H1 (cell line): Measurements from ENCODE around the gene CRTAC1. TPM values are rescaled to one million over a fixed set of nuclear protein-coding genes. Genes with fewer than 3 reads are reported as not detected.

Source experiments
- CTCF ChIA-PET: fragments of 300-600 bp; sonication (Branson Sonifier 250); formaldehyde crosslinking; loops from one replicate; lab custom pipeline; 2021; ENCODE audit not compliant: partially characterized antibody; lab: Charles Lee
- POLR2A ChIA-PET: fragments of 300-600 bp; sonication (Branson Sonifier 250); formaldehyde crosslinking; loops from one replicate; lab custom pipeline; 2021; ENCODE audit warnings: inconsistent platforms; ENCODE audit not compliant: partially characterized antibody; lab: Charles Lee
- DNase-seq, 2 experiments: peaks; one replicate each; pipeline versions ENCODE4 v3.0.0 to v3.0.0-alpha.2; 2010 to 2022; ENCODE audit warnings: low spot score in 2 of 2, low read depth in 1 of 2, mixed read lengths in 1 of 2
- FAIRE-seq: peaks from 2 replicates; lab custom pipeline; 2011; peaks lifted over from hg19 to GRCh38; lab: Jason Lieb, UNC
- H2AFZ ChIP-seq: 2 replicates; pipeline ENCODE4 v1.8.1; 2012; ENCODE audit warnings: low read length, inconsistent platforms
- H2AK5ac ChIP-seq: 2 replicates; pipeline ENCODE4 v1.6.1; 2013; ENCODE audit warnings: low read depth, low read length
- H2BK120ac ChIP-seq: replicated peaks from 2 replicates; pipeline ENCODE3; 2013; ENCODE audit warnings: low read depth, low read length, inconsistent platforms
- H2BK12ac ChIP-seq: 2 replicates; pipeline ENCODE4 v1.6.1; 2013; ENCODE audit warnings: low read depth, low read length
- H2BK15ac ChIP-seq: 2 replicates; pipeline ENCODE4 v1.6.1; 2013; ENCODE audit warnings: low read length
- H2BK20ac ChIP-seq: 2 replicates; pipeline ENCODE4 v1.6.1; 2013; ENCODE audit warnings: low read length
- H2BK5ac ChIP-seq: 2 replicates; pipeline ENCODE4 v1.6.1; 2013; ENCODE audit warnings: low read depth, low read length
- H3K14ac ChIP-seq: 2 replicates; pipeline ENCODE4 v1.6.1; 2013; ENCODE audit warnings: inconsistent platforms; ENCODE audit not compliant: insufficient read length
- H3K18ac ChIP-seq: 2 replicates; pipeline ENCODE4 v1.6.1; 2013; ENCODE audit warnings: low read length; ENCODE audit errors: extremely low read depth
- H3K23ac ChIP-seq: 2 replicates; pipeline ENCODE4 v1.6.1; 2013; ENCODE audit warnings: inconsistent platforms; ENCODE audit not compliant: insufficient read length
- H3K23me2 ChIP-seq: 2 replicates; pipeline ENCODE4 v1.6.1; 2013; ENCODE audit warnings: low read depth, low read length
- H3K27ac ChIP-seq: 2 replicates; pipeline ENCODE4 v1.6.1; 2011; ENCODE audit warnings: low read depth, low read length, inconsistent platforms
- H3K27me3 ChIP-seq, 4 experiments: replicated peaks in 1 of 4; 1 replicate in 1 of 4; 2 replicates in 3 of 4; pipeline versions ENCODE4 v1.6.1 to v1.8.1; 2011 to 2013; ENCODE audit warnings: low read length in 3 of 4, mild to moderate bottlenecking in 3 of 4, inconsistent platforms in 2 of 4, mixed read lengths in 2 of 4, moderate library complexity in 1 of 4; ENCODE audit not compliant: control insufficient read depth in 3 of 4, insufficient read depth in 3 of 4; ENCODE audit errors: extremely low read depth in 1 of 4
- H3K36me3 ChIP-seq, 4 experiments: 2 replicates each; pipeline versions ENCODE4 v1.6.1 to v1.8.1; 2011 to 2013; ENCODE audit warnings: mild to moderate bottlenecking in 4 of 4, low read length in 3 of 4, moderate library complexity in 2 of 4, control low read depth in 1 of 4, inconsistent platforms in 1 of 4; ENCODE audit not compliant: insufficient read depth in 4 of 4, control insufficient read depth in 2 of 4
- H3K4ac ChIP-seq: replicated peaks from 2 replicates; pipeline ENCODE3; 2013; ENCODE audit warnings: low read length, low read depth, mixed read lengths, inconsistent platforms; ENCODE audit not compliant: insufficient read length
- H3K4me1 ChIP-seq, 4 experiments: replicated peaks in 1 of 4; 1 replicate in 1 of 4; 2 replicates in 3 of 4; pipeline versions ENCODE4 v1.6.1 to v1.8.1; 2011 to 2013; ENCODE audit warnings: low read length in 3 of 4, inconsistent platforms in 2 of 4, mixed read lengths in 1 of 4; ENCODE audit not compliant: insufficient read depth in 4 of 4, control insufficient read depth in 3 of 4
- H3K4me2 ChIP-seq, 2 experiments: 2 replicates each; pipeline versions ENCODE4 v1.6.1 to v1.8.1; 2011 to 2013; ENCODE audit warnings: low read depth in 2 of 2, low read length in 2 of 2, control low read depth in 1 of 2, inconsistent platforms in 1 of 2, mild to moderate bottlenecking in 1 of 2; ENCODE audit not compliant: insufficient read depth in 1 of 2
- H3K4me3 ChIP-seq, 4 experiments: fragments of 200-600, 300-600 bp in 1 of 4; sonication (generic), shearing (Covaris generic), sonication (Bioruptor Twin) in 1 of 4; 2 replicates each; pipeline versions ENCODE4 v1.5.1 to v1.8.1; 2011 to 2016; ENCODE audit warnings: low read length in 4 of 4, low read depth in 3 of 4, control low read depth in 2 of 4, inconsistent platforms in 2 of 4, mild to moderate bottlenecking in 2 of 4, mixed read lengths in 1 of 4, moderate library complexity in 1 of 4; ENCODE audit not compliant: insufficient read depth in 2 of 4; ENCODE audit errors: extremely low read depth in 1 of 4
- H3K56ac ChIP-seq: replicated peaks from 2 replicates; pipeline ENCODE3; 2013; ENCODE audit warnings: low read depth, mild to moderate bottlenecking, mixed read lengths, low read length, inconsistent platforms; ENCODE audit not compliant: insufficient read length
- H3K79me1 ChIP-seq: 2 replicates; pipeline ENCODE4 v1.6.1; 2013; ENCODE audit warnings: low read depth, low read length, control low read depth
- H3K79me2 ChIP-seq, 2 experiments: 2 replicates each; pipeline versions ENCODE4 v1.6.1 to v1.8.1; 2012 to 2013; ENCODE audit warnings: low read length in 2 of 2, mild to moderate bottlenecking in 2 of 2, inconsistent platforms in 1 of 2; ENCODE audit not compliant: insufficient read depth in 2 of 2, control insufficient read depth in 1 of 2
- H3K9ac ChIP-seq, 4 experiments: replicated peaks in 1 of 4; 1 replicate in 1 of 4; 2 replicates in 3 of 4; pipeline versions ENCODE4 v1.6.1 to v1.8.1; 2011 to 2013; ENCODE audit warnings: low read depth in 3 of 4, low read length in 3 of 4, control low read depth in 2 of 4, mild to moderate bottlenecking in 2 of 4, moderate library complexity in 2 of 4, inconsistent platforms in 1 of 4; ENCODE audit errors: extremely low read depth in 1 of 4
- H3K9me3 ChIP-seq, 2 experiments: 2 replicates each; pipeline versions ENCODE4 v1.6.1 to v1.8.1; 2012 to 2013; ENCODE audit warnings: mild to moderate bottlenecking in 2 of 2, moderate library complexity in 2 of 2, control low read depth in 1 of 2, inconsistent platforms in 1 of 2, low read depth in 1 of 2, low read length in 1 of 2, mixed read lengths in 1 of 2; ENCODE audit not compliant: insufficient read depth in 2 of 2
- H4K20me1 ChIP-seq, 2 experiments: replicated peaks in 1 of 2; 2 replicates each; pipeline versions ENCODE3 to v1.8.1; 2011 to 2013; ENCODE audit warnings: inconsistent platforms in 2 of 2, low read length in 2 of 2, mild to moderate bottlenecking in 1 of 2; ENCODE audit not compliant: insufficient read depth in 2 of 2, control insufficient read depth in 1 of 2
- H4K5ac ChIP-seq: 2 replicates; pipeline ENCODE4 v1.6.1; 2013; ENCODE audit warnings: low read length, low read depth, mixed read lengths, inconsistent platforms; ENCODE audit not compliant: insufficient read length
- H4K8ac ChIP-seq: 2 replicates; pipeline ENCODE4 v1.8.0; 2013; ENCODE audit warnings: mild to moderate bottlenecking, moderate library complexity, low read length, inconsistent platforms; ENCODE audit not compliant: insufficient read depth; ENCODE audit errors: extremely low read depth
- H4K91ac ChIP-seq: replicated peaks from 2 replicates; pipeline ENCODE3; 2013; ENCODE audit warnings: low read length, mixed read lengths, inconsistent platforms; ENCODE audit not compliant: insufficient read length
- CHD1 ChIP-seq: IDR thresholded peaks from 2 replicates; pipeline ENCODE4 v1.6.1; 2012; ENCODE audit warnings: low read depth, low read length, improper control_type of control experiment
- EGR1 ChIP-seq: IDR thresholded peaks from 2 replicates; pipeline ENCODE4 v1.6.1; 2011; ENCODE audit warnings: low read depth, low read length, borderline replicate concordance
- SP1 ChIP-seq: IDR thresholded peaks from 2 replicates; pipeline ENCODE4 v1.6.1; 2011; ENCODE audit warnings: low read depth, low read length
- WGBS, 2 experiments: shearing (Covaris generic) in 1 of 2; methylation state at CpG; one replicate each; pipeline versions ENCODE4 v1.1.6 to v1.1.7; 2013 to 2015; ENCODE audit warnings: low lambda C conversion rate in 2 of 2, mixed read lengths in 2 of 2, inconsistent platforms in 1 of 2, low coverage in 1 of 2, missing lambda C conversion rate in 1 of 2; ENCODE audit not compliant: insufficient replicate concordance in 2 of 2, insufficient coverage in 1 of 2, insufficient read length in 1 of 2; ENCODE audit errors: extremely low coverage in 1 of 2, missing lambda C conversion rate in 1 of 2; 5-methylcytosine and 5-hydroxymethylcytosine counted together
- polyA plus RNA-seq, 7 experiments: library from polyadenylated mRNA; depleted of rRNA in 3 of 7; stranded (reverse) in 5 of 7; unstranded in 2 of 7; fragments of >200 nt in 5 of 7; fragments of 200-250 nt in 2 of 7; gene quantifications; 1 replicate in 5 of 7; 2 replicates in 1 of 7; 4 replicates in 1 of 7; pipeline versions ENCODE4 v1.2.1 to v1.2.3, GENCODE V29; 2011 to 2013; ENCODE audit warnings: missing spikeins in 2 of 7, mixed read lengths in 2 of 7
- total RNA-seq: library from RNA; stranded (reverse); fragmentation: NEBNext Ultra II Directional; extraction: Animal tissue kit (Norgen Biotek cat#: 25700); gene quantifications from 2 replicates; pipeline ENCODE4 v1.2.1, GENCODE V29; 2021

The CRTAC1 gene
- total and polyA plus RNA-seq, 2 of the 8 experiments (the other 6 are each of a cell fraction or from before 2014, with no cell fraction given) = 0.91 to 1.2 TPM

GRCh38 chr10:97851341-97852001 lies 178.9 kb downstream of the CRTAC1 start:
- Histone ChIP-seq H2BK15ac (no peak overlapping the region), H4K91ac (no peak overlapping the region), H3K23ac (no peak overlapping the region), H2BK5ac (no peak overlapping the region), H3K4me3 (no peak overlapping the region), H3K18ac (no peak overlapping the region), H3K79me1 (no peaks in the 10 kb centered on the region), H4K5ac (no peak overlapping the region), H2AFZ (no peak overlapping the region), H3K36me3 (no peaks in the 10 kb centered on the region), H2BK20ac (no peak overlapping the region), H2BK120ac (no peak overlapping the region), H3K4me2 (no peak overlapping the region), H3K56ac (no peak overlapping the region), H3K14ac (no peak overlapping the region), H4K8ac (no peak overlapping the region), H3K79me2 (no peaks in the 10 kb centered on the region), H3K27ac (no peak overlapping the region), H3K27me3 (peaks cover 0 to 25% (median 14%) of the 10 kb centered on the region in 4 experiments; a peak in 6 of 7 replicates), H3K4ac (no peak overlapping the region), H3K9me3 (no peaks in the 10 kb centered on the region), H3K4me1 (peaks cover 0 to 4% (median under 1%) of the 10 kb centered on the region in 4 experiments; a peak in 6 of 7 replicates), H2AK5ac (no peak overlapping the region), H3K23me2 (peaks cover 1% of the 10 kb centered on the region; the same call in 1 of the 2 replicates), H3K9ac (no peak overlapping the region), H2BK12ac (no peak overlapping the region), H4K20me1 (peaks cover 0 to 3% of the 10 kb centered on the region in 2 experiments)
- FAIRE-seq = no peak
- WGBS, 2 experiments = 85% methylated on average over 7 of the region's 7 CpGs; no CpG with 5 or more reads in 1 of the 2 experiments
- DNase-seq = no peak
- ChIA-PET POLR2A (interaction anchor here (1.0 to 1.3 kb wide), 3 partner anchors 12 to 115 kb away, joined by 3 read pairs; partner anchors contain the start of gene ZFYVE27), CTCF (interaction anchor here (0.7 to 1.3 kb wide), 3 partner anchors 9 to 44 kb away, joined by 3 read pairs; no protein-coding TSS in a partner anchor)
- no peak for TF ChIP-seq CHD1
- no peak for TF ChIP-seq SP1
- TF ChIP-seq EGR1 = no peak
